HG03565 (cell line): ENCODE results near the gene ODF4.

Source experiments
- ATAC-seq: cut with Tn5 transposase; IDR thresholded peaks from one replicate; pipeline ENCODE4 v1.9.1; 2021; ENCODE audit warnings: mild to moderate bottlenecking, moderate library complexity; ENCODE audit not compliant: unreplicated experiment

Gene ODF4

GRCh38 chr17:8339540-8339939 lies at the start of gene ODF4:
TSS of gene ODF4 (plus strand) at chr17:8339840. CDS start at chr17:8340052, 212 bp downstream.
- ATAC-seq, result no peak

- no peak for ATAC-seq
Observed at GRCh38 chr17:8290043-8290442, 49.6 kb upstream of the ODF4 start.

GRCh38 chr17:8292639-8293395 lies 46.8 kb upstream of the ODF4 start:
- no peak for ATAC-seq

- ATAC-seq, result no peak
Observed at GRCh38 chr17:8294361-8294760, 45.3 kb upstream of the ODF4 start.

- no peak for ATAC-seq
Observed at GRCh38 chr17:8294814-8295316, 44.8 kb upstream of the ODF4 start.

- no peak for ATAC-seq
Observed at GRCh38 chr17:8300226-8300625, 39.4 kb upstream of the ODF4 start.

- no peak for ATAC-seq
Observed at GRCh38 chr17:8300627-8301242, 38.9 kb upstream of the ODF4 start.

GRCh38 chr17:8310601-8311123 lies 29.0 kb upstream of the ODF4 start:
- ATAC-seq, result no peak

- ATAC-seq, result no peak
Observed at GRCh38 chr17:8311131-8311790, 28.4 kb upstream of the ODF4 start.

GRCh38 chr17:8312251-8312650 lies 27.4 kb upstream of the ODF4 start:
- no peak for ATAC-seq

- no peak for ATAC-seq
Observed at GRCh38 chr17:8312726-8313600, 26.7 kb upstream of the ODF4 start.

- no peak for ATAC-seq
Observed at GRCh38 chr17:8314797-8315763, 24.6 kb upstream of the ODF4 start.

GRCh38 chr17:8315764-8316217 lies 23.8 kb upstream of the ODF4 start:
- no peak for ATAC-seq

- ATAC-seq, result no peak
Observed at GRCh38 chr17:8318010-8318935, 21.4 kb upstream of the ODF4 start.

- ATAC-seq, result no peak
Observed at GRCh38 chr17:8320262-8320661, 19.4 kb upstream of the ODF4 start.

GRCh38 chr17:8320990-8321389 lies 18.6 kb upstream of the ODF4 start:
- ATAC-seq, result no peak

- ATAC-seq, result no peak
Observed at GRCh38 chr17:8322061-8322460, 17.6 kb upstream of the ODF4 start.

- no peak for ATAC-seq
Observed at GRCh38 chr17:8324132-8324531, 15.5 kb upstream of the ODF4 start.
